T1000 (cell line): Measurements from ENCODE around the gene RAB11A.

Source experiments
- DNase-seq: peaks from one replicate; lab custom pipeline; 2025; ENCODE audit warnings: mixed read lengths; lab: John Stamatoyannopoulos, UW

RAB11A gene

DNA sequence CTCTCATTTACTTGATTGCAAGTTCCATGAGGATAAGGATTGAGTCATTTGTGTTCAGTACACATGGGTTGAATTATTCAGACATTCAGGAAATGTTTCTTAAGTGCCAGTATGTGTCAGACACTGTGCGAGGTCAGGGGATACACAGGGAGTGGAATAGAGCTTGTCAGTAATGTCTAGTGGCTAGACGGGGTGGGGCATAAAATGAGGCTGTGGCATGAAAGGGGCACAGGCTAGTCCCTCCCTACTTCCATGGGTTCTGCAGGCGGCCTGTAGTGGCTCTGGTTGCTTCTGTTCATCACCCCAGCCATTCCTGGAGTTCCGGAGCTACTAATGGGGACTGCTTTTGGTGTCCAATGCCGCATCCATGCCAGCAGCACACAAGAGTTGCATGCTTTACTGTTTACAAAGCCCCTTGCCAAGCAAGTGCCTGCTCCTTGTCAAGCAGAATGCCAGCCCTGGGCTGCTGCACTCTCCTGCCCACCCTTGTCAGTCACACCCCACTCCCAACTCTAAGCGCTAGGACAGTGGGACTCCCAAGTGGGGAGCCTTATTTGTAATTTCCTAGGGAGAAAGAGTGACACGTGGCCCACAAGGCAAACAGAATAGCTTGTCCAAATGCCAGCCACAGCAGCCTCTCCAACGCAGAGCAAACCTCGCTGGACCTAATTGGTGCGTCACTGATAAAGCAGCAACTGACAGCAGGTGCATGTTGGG is 70.8 kb downstream of the RAB11A start:
- no peak for DNase-seq

DNA sequence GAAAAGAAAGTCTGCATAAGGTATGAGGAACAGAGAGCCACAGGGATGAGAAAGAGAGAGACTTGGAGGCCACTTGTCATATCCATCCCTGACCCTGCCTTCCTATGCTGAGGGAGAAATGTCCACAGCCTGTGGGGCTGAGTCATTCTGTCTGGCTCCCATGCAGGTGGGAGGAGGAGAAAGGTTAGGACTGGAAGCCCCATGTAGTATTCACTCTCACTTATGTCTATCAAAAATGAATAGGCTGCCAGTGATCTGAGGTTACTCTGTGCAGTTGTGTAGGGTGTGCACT is 71.3 kb downstream of the RAB11A start:
- no peak for DNase-seq
